HepG2 (cell line): ENCODE results near the gene NELL2.

ENCODE experiments used
- CREM ChIP-seq, 2 experiments: sonication (generic) in 1 of 2; formaldehyde crosslinking in 1 of 2; IDR thresholded peaks; 2 replicates each; pipeline versions ENCODE4 v1.4.0 to v1.6.1; 2016 to 2020; ENCODE audit warnings: antibody characterized with exemption in 1 of 2, mild to moderate bottlenecking in 1 of 2, missing genetic modification reagents in 1 of 2
- ESRRA ChIP-seq: sonication (generic); formaldehyde crosslinking; IDR thresholded peaks from 2 replicates; pipeline ENCODE4 v1.5.1; 2020; ENCODE audit warnings: mild to moderate bottlenecking, low read depth, missing genetic modification reagents
- KDM5B ChIP-seq: sonication (generic); formaldehyde crosslinking; IDR thresholded peaks from 2 replicates; pipeline ENCODE4 v1.4.0; 2020; ENCODE audit warnings: missing genetic modification reagents, mild to moderate bottlenecking, borderline replicate concordance
- NFIC ChIP-seq: IDR thresholded peaks from 2 replicates; pipeline ENCODE4 v1.6.1; 2012; ENCODE audit warnings: mild to moderate bottlenecking, low read length, inconsistent platforms
- POLR2A ChIP-seq, 2 experiments: IDR thresholded peaks; 2 replicates each; pipeline ENCODE4 v1.6.1; 2011; ENCODE audit warnings: low read depth in 2 of 2, low read length in 2 of 2, mild to moderate bottlenecking in 1 of 2, moderate library complexity in 1 of 2; ENCODE audit not compliant: insufficient read depth in 1 of 2
- SRSF1 ChIP-seq: fragments of 200-400 bp; formaldehyde crosslinking; optimal IDR thresholded peaks from 2 replicates; pipeline ENCODE3; 2017; ENCODE audit warnings: mild to moderate bottlenecking, low read depth, low read length, moderate library complexity
- ZIK1 ChIP-seq: sonication (generic); formaldehyde crosslinking; IDR thresholded peaks from 2 replicates; pipeline ENCODE4 v1.5.0; 2020; ENCODE audit warnings: mild to moderate bottlenecking, low read depth, missing genetic modification reagents, borderline replicate concordance
- ZNF670 ChIP-seq: sonication (generic); formaldehyde crosslinking; IDR thresholded peaks from 2 replicates; pipeline ENCODE4 v1.8.0; 2022; ENCODE audit warnings: mild to moderate bottlenecking, missing genetic modification reagents, borderline replicate concordance
- TF ChIP-seq, protein P1 (sequence below): sonication (generic); formaldehyde crosslinking; IDR thresholded peaks from 2 replicates; pipeline ENCODE4 v1.5.0; 2020; ENCODE audit warnings: mild to moderate bottlenecking, missing genetic modification reagents, moderate library complexity
- TF ChIP-seq, protein P2 (sequence below): sonication (generic); formaldehyde crosslinking; IDR thresholded peaks from 2 replicates; pipeline ENCODE4 v1.4.0; 2020; ENCODE audit warnings: missing genetic modification reagents
- TF ChIP-seq, protein P3 (sequence below): sonication (generic); formaldehyde crosslinking; IDR thresholded peaks from 2 replicates; pipeline ENCODE4 v1.4.0; 2020; ENCODE audit warnings: missing genetic modification reagents

DNA sequence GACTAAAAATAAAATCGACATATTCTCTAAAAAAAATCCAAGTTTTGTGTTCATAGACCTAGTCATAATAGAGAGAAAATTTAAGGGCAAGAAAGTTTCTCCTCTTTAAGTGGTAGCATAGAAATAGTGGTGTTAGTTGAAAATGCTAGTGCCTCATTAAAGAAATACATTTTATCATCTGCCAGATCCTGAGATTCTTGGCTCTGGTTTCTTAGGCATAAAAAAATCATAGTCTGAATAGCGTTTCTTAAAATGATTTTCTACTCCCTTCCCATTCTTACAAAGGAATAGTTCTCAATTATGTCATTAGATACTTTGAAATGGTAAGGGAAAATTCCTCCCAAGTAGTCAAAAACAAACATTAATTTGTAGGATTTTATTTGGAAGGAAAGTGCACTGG is 212.8 kb downstream of the NELL2 start:
- TF ChIP-seq, protein P1, sequence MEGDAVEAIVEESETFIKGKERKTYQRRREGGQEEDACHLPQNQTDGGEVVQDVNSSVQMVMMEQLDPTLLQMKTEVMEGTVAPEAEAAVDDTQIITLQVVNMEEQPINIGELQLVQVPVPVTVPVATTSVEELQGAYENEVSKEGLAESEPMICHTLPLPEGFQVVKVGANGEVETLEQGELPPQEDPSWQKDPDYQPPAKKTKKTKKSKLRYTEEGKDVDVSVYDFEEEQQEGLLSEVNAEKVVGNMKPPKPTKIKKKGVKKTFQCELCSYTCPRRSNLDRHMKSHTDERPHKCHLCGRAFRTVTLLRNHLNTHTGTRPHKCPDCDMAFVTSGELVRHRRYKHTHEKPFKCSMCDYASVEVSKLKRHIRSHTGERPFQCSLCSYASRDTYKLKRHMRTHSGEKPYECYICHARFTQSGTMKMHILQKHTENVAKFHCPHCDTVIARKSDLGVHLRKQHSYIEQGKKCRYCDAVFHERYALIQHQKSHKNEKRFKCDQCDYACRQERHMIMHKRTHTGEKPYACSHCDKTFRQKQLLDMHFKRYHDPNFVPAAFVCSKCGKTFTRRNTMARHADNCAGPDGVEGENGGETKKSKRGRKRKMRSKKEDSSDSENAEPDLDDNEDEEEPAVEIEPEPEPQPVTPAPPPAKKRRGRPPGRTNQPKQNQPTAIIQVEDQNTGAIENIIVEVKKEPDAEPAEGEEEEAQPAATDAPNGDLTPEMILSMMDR (CRISPR knock-in tag), result no peak
- TF ChIP-seq, protein P2, sequence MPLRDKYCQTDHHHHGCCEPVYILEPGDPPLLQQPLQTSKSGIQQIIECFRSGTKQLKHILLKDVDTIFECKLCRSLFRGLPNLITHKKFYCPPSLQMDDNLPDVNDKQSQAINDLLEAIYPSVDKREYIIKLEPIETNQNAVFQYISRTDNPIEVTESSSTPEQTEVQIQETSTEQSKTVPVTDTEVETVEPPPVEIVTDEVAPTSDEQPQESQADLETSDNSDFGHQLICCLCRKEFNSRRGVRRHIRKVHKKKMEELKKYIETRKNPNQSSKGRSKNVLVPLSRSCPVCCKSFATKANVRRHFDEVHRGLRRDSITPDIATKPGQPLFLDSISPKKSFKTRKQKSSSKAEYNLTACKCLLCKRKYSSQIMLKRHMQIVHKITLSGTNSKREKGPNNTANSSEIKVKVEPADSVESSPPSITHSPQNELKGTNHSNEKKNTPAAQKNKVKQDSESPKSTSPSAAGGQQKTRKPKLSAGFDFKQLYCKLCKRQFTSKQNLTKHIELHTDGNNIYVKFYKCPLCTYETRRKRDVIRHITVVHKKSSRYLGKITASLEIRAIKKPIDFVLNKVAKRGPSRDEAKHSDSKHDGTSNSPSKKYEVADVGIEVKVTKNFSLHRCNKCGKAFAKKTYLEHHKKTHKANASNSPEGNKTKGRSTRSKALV (CRISPR knock-in tag), result no peak
- TF ChIP-seq POLR2A (IDR thresholded peaks at IDR 0.05; ENCODE audit: insufficient read depth in 1 of 2, low read depth in 2 of 2, low read length in 2 of 2), result no peak
- no peak for TF ChIP-seq ESRRA (CRISPR knock-in tag)
- no peak for TF ChIP-seq CREM (IDR thresholded peaks at IDR 0.05)
- no peak for TF ChIP-seq CREM (CRISPR knock-in tag; IDR thresholded peaks at IDR 0.05)
- TF ChIP-seq, protein P3, sequence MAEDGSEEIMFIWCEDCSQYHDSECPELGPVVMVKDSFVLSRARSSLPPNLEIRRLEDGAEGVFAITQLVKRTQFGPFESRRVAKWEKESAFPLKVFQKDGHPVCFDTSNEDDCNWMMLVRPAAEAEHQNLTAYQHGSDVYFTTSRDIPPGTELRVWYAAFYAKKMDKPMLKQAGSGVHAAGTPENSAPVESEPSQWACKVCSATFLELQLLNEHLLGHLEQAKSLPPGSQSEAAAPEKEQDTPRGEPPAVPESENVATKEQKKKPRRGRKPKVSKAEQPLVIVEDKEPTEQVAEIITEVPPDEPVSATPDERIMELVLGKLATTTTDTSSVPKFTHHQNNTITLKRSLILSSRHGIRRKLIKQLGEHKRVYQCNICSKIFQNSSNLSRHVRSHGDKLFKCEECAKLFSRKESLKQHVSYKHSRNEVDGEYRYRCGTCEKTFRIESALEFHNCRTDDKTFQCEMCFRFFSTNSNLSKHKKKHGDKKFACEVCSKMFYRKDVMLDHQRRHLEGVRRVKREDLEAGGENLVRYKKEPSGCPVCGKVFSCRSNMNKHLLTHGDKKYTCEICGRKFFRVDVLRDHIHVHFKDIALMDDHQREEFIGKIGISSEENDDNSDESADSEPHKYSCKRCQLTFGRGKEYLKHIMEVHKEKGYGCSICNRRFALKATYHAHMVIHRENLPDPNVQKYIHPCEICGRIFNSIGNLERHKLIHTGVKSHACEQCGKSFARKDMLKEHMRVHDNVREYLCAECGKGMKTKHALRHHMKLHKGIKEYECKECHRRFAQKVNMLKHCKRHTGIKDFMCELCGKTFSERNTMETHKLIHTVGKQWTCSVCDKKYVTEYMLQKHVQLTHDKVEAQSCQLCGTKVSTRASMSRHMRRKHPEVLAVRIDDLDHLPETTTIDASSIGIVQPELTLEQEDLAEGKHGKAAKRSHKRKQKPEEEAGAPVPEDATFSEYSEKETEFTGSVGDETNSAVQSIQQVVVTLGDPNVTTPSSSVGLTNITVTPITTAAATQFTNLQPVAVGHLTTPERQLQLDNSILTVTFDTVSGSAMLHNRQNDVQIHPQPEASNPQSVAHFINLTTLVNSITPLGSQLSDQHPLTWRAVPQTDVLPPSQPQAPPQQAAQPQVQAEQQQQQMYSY (CRISPR knock-in tag), result no peak
- TF ChIP-seq KDM5B (CRISPR knock-in tag), result no peak
- TF ChIP-seq ZIK1, result no peak
- TF ChIP-seq NFIC, result no peak
- TF ChIP-seq ZNF670 (CRISPR knock-in tag), result no peak
- TF ChIP-seq SRSF1, result no peak
